HL-60 (cell line): Measurements from ENCODE around the gene ZNF697.
"Not testable (repeated sequence)": the region's sequence is repeated elsewhere in the genome, so short reads cannot be mapped to it uniquely, and the experiment has no call there.

Experiments
- DNase-seq, 2 experiments: peaks; one replicate each; pipeline ENCODE4 v3.0.0-alpha.2; 2010 to 2020; ENCODE audit warnings: low read depth in 1 of 2, low spot score in 1 of 2
- H3K27ac ChIP-seq: fragments of 250-450 bp; sonication (Bioruptor Pico); replicated peaks from 2 replicates; pipeline ENCODE4 v1.5.1; 2020; ENCODE audit warnings: mild to moderate bottlenecking, moderate library complexity
- H3K27me3 ChIP-seq: fragments of 250-450 bp; sonication (Bioruptor Pico); 2 replicates; pipeline ENCODE4 v1.5.1; 2021; ENCODE audit warnings: mild to moderate bottlenecking, moderate library complexity; ENCODE audit not compliant: insufficient read depth, poor library complexity, severe bottlenecking
- H3K4me3 ChIP-seq: replicated peaks from 2 replicates; pipeline ENCODE4 v1.5.1; 2011; ENCODE audit warnings: mild to moderate bottlenecking, control low read depth, low read length; ENCODE audit not compliant: insufficient read depth
- GABPA ChIP-seq: IDR thresholded peaks from 2 replicates; pipeline ENCODE4 v1.6.1; 2012; ENCODE audit warnings: low read depth
- POLR2AphosphoS5 ChIP-seq: IDR thresholded peaks from 2 replicates; pipeline ENCODE4 v1.6.1; 2012; ENCODE audit warnings: low read depth
- SPI1 ChIP-seq: IDR thresholded peaks from 2 replicates; pipeline ENCODE4 v1.6.1; 2012; ENCODE audit warnings: low read depth, mild to moderate bottlenecking, borderline replicate concordance
- TF ChIP-seq, protein P1 (sequence below): IDR thresholded peaks from one replicate; pipeline ENCODE4 v1.5.1; 2011; ENCODE audit warnings: low read length, control low read depth, inconsistent platforms; ENCODE audit not compliant: insufficient read depth
- TF ChIP-seq, protein P2 (sequence below): IDR thresholded peaks from 2 replicates; pipeline ENCODE4 v1.6.1; 2012; ENCODE audit warnings: low read depth; ENCODE audit not compliant: insufficient replicate concordance

ZNF697 gene

DNA sequence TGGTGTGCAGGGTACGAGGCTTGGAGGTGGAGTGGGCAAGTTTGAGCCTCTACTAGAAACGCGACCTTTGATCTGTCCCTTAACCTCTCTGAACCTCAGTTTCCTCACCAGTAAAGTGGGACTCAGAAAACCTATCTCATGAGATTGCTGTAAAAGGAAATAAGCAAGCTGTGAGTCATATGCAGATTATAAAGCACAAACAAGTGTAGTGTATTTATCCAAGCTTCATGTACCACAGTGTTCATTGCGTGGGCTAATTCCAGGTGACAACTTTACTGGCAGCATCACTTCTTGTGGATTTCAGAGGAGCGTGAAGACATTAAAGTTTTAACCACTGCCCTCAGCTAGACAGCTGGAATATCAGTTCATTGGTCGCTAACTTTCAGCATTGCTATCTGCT, 44.4 kb downstream of the ZNF697 start:
- TF ChIP-seq GABPA: no peak
- TF ChIP-seq, protein P1, sequence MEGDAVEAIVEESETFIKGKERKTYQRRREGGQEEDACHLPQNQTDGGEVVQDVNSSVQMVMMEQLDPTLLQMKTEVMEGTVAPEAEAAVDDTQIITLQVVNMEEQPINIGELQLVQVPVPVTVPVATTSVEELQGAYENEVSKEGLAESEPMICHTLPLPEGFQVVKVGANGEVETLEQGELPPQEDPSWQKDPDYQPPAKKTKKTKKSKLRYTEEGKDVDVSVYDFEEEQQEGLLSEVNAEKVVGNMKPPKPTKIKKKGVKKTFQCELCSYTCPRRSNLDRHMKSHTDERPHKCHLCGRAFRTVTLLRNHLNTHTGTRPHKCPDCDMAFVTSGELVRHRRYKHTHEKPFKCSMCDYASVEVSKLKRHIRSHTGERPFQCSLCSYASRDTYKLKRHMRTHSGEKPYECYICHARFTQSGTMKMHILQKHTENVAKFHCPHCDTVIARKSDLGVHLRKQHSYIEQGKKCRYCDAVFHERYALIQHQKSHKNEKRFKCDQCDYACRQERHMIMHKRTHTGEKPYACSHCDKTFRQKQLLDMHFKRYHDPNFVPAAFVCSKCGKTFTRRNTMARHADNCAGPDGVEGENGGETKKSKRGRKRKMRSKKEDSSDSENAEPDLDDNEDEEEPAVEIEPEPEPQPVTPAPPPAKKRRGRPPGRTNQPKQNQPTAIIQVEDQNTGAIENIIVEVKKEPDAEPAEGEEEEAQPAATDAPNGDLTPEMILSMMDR: no peak
- TF ChIP-seq POLR2AphosphoS5: no peak
- TF ChIP-seq, protein P2, sequence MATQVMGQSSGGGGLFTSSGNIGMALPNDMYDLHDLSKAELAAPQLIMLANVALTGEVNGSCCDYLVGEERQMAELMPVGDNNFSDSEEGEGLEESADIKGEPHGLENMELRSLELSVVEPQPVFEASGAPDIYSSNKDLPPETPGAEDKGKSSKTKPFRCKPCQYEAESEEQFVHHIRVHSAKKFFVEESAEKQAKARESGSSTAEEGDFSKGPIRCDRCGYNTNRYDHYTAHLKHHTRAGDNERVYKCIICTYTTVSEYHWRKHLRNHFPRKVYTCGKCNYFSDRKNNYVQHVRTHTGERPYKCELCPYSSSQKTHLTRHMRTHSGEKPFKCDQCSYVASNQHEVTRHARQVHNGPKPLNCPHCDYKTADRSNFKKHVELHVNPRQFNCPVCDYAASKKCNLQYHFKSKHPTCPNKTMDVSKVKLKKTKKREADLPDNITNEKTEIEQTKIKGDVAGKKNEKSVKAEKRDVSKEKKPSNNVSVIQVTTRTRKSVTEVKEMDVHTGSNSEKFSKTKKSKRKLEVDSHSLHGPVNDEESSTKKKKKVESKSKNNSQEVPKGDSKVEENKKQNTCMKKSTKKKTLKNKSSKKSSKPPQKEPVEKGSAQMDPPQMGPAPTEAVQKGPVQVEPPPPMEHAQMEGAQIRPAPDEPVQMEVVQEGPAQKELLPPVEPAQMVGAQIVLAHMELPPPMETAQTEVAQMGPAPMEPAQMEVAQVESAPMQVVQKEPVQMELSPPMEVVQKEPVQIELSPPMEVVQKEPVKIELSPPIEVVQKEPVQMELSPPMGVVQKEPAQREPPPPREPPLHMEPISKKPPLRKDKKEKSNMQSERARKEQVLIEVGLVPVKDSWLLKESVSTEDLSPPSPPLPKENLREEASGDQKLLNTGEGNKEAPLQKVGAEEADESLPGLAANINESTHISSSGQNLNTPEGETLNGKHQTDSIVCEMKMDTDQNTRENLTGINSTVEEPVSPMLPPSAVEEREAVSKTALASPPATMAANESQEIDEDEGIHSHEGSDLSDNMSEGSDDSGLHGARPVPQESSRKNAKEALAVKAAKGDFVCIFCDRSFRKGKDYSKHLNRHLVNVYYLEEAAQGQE: no peak
- TF ChIP-seq SPI1: no peak
- no peak overlapping the region for H3K4me3 ChIP-seq
- H3K27me3 ChIP-seq: no peaks in the 10 kb centered on the region
- no peak for DNase-seq
- no peak overlapping the region for H3K27ac ChIP-seq

GRCh38 chr1:119603241-119603640, 44.8 kb downstream of the ZNF697 start:
- not testable (repeated sequence) for H3K27ac ChIP-seq, DNase-seq, H3K4me3 ChIP-seq, H3K27me3 ChIP-seq

- not testable (repeated sequence) for H3K27me3 ChIP-seq, H3K4me3 ChIP-seq, DNase-seq, H3K27ac ChIP-seq
Measured at GRCh38 chr1:119602789-119603188, 45.3 kb downstream of the ZNF697 start.

DNA sequence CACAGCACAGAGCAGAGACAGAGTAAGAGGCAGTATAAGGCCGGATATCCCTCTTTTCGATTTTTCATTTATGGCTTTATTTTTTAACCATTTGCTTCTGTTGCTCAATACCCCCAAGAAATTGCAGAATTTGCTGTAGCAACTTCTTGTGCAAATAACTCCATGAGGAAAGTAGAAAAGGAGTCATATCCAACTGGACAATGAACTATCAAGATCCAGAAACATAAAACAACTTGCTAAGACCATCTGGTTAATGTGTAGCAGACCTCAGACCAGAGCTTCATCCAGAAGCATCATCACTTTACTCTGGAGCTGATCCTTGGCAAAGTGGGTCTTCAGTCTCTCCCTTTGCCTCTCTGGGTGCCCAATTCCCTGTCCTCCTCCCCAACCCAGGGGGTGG, 45.9 kb downstream of the ZNF697 start:
- H3K27me3 ChIP-seq: no peaks in the 10 kb centered on the region
- DNase-seq: no peak

More for the DNA sequence above, 45.9 kb downstream of the ZNF697 start:
- no peak overlapping the region for H3K27ac ChIP-seq
- H3K4me3 ChIP-seq: no peak overlapping the region
- TF ChIP-seq, protein P2: no peak
- TF ChIP-seq SPI1 (no peak), GABPA (no peak), POLR2AphosphoS5 (no peak)
- TF ChIP-seq, protein P1: no peak
